Measurements from ENCODE around the gene WBP1L.
A peak's percentile ranks its signal among the peaks of the same experiment; 100 is the strongest.

The WBP1L gene

DNA sequence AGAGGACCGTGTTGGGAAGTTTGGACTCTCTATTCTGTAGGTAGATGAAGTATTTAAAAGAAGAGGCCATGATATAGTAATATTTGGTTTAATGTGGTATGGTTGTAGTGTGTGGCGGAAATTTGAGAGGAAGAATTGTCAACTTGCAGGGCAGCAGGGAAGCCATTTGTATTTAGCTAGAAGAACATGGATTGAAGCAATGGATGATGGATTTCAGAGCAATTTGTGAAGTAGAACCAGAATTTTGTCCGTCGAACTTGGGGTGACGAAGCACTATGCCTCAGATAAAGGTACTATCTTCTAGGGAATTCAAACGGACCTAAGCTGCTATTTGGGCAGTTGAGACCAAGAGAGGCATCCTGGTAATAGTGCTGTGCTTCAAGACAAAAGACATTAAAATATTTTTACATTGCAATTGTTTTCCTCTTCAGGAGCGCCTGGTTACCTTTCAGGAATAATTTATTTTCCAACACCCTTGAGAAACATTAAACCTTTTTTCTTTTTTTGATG lies 615 bp upstream of the WBP1L start:
- no peak overlapping the region for H3K4me3 ChIP-seq (ENCODE audit: low read depth, low read length)
- TF ChIP-seq, protein P1, sequence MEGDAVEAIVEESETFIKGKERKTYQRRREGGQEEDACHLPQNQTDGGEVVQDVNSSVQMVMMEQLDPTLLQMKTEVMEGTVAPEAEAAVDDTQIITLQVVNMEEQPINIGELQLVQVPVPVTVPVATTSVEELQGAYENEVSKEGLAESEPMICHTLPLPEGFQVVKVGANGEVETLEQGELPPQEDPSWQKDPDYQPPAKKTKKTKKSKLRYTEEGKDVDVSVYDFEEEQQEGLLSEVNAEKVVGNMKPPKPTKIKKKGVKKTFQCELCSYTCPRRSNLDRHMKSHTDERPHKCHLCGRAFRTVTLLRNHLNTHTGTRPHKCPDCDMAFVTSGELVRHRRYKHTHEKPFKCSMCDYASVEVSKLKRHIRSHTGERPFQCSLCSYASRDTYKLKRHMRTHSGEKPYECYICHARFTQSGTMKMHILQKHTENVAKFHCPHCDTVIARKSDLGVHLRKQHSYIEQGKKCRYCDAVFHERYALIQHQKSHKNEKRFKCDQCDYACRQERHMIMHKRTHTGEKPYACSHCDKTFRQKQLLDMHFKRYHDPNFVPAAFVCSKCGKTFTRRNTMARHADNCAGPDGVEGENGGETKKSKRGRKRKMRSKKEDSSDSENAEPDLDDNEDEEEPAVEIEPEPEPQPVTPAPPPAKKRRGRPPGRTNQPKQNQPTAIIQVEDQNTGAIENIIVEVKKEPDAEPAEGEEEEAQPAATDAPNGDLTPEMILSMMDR (IDR thresholded peaks at IDR 0.05; ENCODE audit: low read depth, low read length, missing control alignments) = no peak
- no peak for DNase-seq (ENCODE audit: low read depth)

DNA sequence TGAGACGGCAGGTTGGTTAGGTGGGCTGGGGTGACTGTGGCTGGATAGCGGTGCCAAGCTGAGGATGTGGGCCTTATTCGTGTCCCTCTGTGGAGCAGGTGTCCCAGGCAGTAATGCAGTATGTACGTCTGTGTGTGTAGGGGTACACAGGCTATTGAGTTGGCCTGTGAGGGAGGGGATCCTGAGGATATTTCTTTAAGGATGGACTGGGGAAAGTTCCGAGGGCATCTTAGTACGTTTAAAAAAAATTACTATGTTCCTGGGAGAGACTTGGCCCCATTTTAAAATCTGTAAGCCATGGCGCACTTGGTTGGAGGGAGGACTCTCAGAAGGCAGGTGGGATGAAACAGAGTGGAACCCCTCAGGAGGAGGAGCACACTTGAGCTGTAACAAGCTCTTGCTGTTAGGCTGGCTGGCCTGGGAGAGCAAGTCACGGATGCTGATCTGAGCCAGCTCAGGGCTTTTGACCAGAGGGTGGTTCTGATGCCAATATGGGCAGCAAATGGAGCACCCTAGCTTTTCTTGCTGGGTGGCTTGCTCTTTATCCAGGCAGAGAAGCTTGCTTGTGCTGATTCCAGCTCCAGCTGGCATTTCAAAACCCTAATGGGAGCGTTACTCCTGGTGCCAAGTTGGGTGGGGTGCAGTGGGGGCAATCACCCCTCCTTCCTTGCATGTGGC lies 765 bp downstream of the WBP1L start:
- DNase-seq (ENCODE audit: low read depth) = no peak
- H3K4me3 ChIP-seq (ENCODE audit: low read depth, low read length) = peak overlapping the region; percentile 93
- TF ChIP-seq, protein P1 (IDR thresholded peaks at IDR 0.05; ENCODE audit: low read depth, low read length, missing control alignments) = no peak

DNA sequence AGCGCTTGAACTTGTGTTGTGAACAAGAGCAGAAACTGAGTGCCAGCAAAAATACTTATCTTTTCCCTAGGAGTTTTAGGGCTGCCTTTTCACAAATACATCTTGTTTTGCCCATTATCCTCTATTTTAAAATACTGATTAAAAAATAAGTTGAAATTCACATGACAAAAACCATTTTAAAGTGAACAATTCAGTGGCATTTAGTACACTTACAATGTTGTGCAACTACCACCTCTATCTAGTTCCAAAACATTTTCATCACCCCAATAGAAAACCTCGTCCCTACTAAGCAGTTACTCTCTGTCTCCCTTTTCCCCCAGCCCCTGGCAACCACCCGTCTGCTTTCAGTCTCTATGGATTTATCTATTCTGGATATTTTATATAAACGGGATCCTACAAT lies 1.4 kb downstream of the WBP1L start:
- H3K4me3 ChIP-seq (ENCODE audit: low read depth, low read length) = peak overlapping the region; percentile 93; the same call in 1 of the 2 replicates
- TF ChIP-seq, protein P1 (IDR thresholded peaks at IDR 0.05; ENCODE audit: low read depth, low read length, missing control alignments) = no peak
- DNase-seq (ENCODE audit: low read depth) = no peak

DNA sequence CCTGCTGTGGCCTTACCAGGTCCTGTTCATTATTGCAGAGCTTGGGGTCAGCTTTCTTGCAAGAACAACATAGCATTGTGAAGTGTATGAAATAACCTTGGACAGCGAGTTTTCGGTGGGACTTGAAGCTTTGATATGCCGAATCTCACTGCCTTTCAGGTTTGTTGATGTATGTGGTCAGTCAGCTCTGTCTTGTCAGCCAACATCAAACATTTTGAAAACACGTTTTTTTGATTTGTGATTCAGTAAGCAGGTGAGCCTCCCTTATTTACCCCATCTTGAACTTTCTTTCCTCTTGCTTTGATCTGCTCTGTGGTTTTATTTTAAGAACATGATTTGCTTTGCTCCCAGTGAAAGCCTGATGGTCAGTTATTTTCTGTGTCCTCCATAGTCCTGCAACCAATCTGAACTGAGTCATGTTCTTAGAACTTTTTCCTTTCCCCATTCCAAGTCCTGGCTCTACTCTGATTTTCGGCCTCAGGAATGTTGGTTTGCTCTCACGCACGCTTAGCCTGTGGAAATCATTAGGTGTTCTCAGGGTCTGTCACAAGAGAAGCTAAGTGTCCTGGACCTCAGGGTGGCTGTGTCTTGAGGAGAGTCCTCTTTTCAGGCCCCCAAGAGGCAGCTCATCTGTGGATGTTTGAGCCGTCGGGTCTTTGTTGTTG lies 8.7 kb downstream of the WBP1L start:
- H3K4me3 ChIP-seq (ENCODE audit: low read depth, low read length) = no peak overlapping the region
- DNase-seq (ENCODE audit: low read depth) = no peak
- TF ChIP-seq, protein P1 (IDR thresholded peaks at IDR 0.05; ENCODE audit: low read depth, low read length, missing control alignments) = no peak

DNA sequence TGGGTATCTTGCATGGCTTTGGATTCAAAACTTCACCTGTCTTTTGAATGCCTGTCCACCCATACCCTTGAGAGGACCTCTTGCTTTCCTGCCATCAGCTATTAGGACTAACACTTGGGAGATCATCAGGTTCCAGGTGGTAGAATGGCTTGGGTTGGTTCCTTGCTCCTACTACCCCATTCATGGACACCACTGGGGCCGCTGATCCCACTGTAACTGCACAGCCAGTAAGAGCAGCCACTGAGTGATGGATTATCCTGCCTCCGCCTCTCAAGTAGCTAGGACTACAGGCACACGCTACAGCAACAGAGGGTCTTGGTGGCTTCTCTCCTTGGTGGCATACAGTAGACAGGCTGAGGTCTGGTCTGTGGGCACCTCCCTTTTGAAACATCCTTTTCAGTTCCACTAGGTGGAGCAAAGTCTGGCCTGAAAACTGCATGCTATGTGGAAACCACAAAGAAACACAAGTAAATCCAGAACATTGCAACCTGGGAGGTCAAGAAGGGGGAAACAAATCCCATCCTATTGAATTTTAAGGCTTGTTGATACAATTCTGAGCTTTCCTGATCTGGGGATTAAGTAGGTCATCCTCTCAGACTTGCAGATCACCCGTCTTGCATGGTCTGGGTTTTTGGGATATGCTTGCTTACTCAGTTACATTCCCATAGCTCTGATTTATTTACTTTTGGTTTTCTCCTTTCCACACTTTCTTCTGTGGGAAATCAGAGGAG lies 9.4 kb downstream of the WBP1L start:
- no peak overlapping the region for H3K4me3 ChIP-seq (ENCODE audit: low read depth, low read length)
- TF ChIP-seq, protein P1 (IDR thresholded peaks at IDR 0.05; ENCODE audit: low read depth, low read length, missing control alignments) = peak; percentile 57
- DNase-seq (ENCODE audit: low read depth) = no peak

DNA sequence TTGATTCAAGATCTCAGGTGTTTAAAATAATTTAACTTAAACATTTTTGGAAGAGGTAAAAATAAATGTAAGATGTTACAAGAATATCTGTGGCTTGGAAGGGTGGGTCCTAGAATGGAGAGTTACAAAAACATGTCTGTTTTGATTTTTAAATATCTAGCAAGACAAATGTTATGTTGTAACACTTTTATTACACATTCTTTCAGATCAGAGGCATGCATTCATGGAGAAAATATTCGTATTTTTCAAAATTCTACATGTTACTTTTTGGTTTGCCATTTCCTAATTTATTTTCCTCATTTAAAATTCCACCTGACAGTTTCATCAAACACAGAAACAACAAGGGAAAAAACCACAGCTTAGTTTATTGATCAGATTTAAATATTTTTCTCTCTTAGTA lies 10.0 kb downstream of the WBP1L start:
- no peak overlapping the region for H3K4me3 ChIP-seq (ENCODE audit: low read depth, low read length)
- no peak for DNase-seq (ENCODE audit: low read depth)
- TF ChIP-seq, protein P1 (IDR thresholded peaks at IDR 0.05; ENCODE audit: low read depth, low read length, missing control alignments) = no peak

All from GM12864 (cell line).